GM10847 (cell line): ENCODE data around the gene PLXNC1.

Source experiments
- POLR2A ChIP-seq: IDR thresholded peaks from 2 replicates; pipeline ENCODE4 v1.6.1; 2011; ENCODE audit not compliant: insufficient read length; ENCODE audit errors: extremely low read depth

PLXNC1 gene

GRCh38 chr12:94147387-94147990, 888 bp upstream of the PLXNC1 start:
- no peak for TF ChIP-seq POLR2A

- TF ChIP-seq POLR2A: no peak
Observed at GRCh38 chr12:94148739-94149118, 352 bp downstream of the PLXNC1 start.

- TF ChIP-seq POLR2A: peak; percentile 7
Observed at GRCh38 chr12:94149119-94149780, 873 bp downstream of the PLXNC1 start.

GRCh38 chr12:94149781-94150239, 1.4 kb downstream of the PLXNC1 start:
- TF ChIP-seq POLR2A: no peak

GRCh38 chr12:94150240-94151121, 2.1 kb downstream of the PLXNC1 start:
- TF ChIP-seq POLR2A: no peak

GRCh38 chr12:94151582-94151981, 3.2 kb downstream of the PLXNC1 start:
- no peak for TF ChIP-seq POLR2A

GRCh38 chr12:94152292-94153078, 4.1 kb downstream of the PLXNC1 start:
- TF ChIP-seq POLR2A: no peak

GRCh38 chr12:94157181-94157580, 8.8 kb downstream of the PLXNC1 start:
- TF ChIP-seq POLR2A: no peak

GRCh38 chr12:94157981-94158411, 9.6 kb downstream of the PLXNC1 start:
- TF ChIP-seq POLR2A: no peak

- TF ChIP-seq POLR2A: no peak
Observed at GRCh38 chr12:94158666-94159065, 10.3 kb downstream of the PLXNC1 start.

- no peak for TF ChIP-seq POLR2A
Observed at GRCh38 chr12:94162108-94162507, 13.7 kb downstream of the PLXNC1 start.

- no peak for TF ChIP-seq POLR2A
Observed at GRCh38 chr12:94163850-94164249, 15.5 kb downstream of the PLXNC1 start.

GRCh38 chr12:94165138-94165537, 16.8 kb downstream of the PLXNC1 start:
- no peak for TF ChIP-seq POLR2A

- TF ChIP-seq POLR2A: no peak
Observed at GRCh38 chr12:94165670-94166364, 17.4 kb downstream of the PLXNC1 start.
